Activated CD8-positive, alpha-beta T cell treated with anti-CD3 and anti-CD28 coated beads for 36 hours (primary cell): ENCODE measurements around the gene SCP2. TPM values are rescaled to one million over a fixed set of nuclear protein-coding genes. Genes with fewer than 3 reads are reported as not detected.

Experiments
- ATAC-seq: fragments of 200-7000 bp; cut with Tn5 transposase; one replicate; pipeline ENCODE4 v1.10.0; 2021; ENCODE audit warnings: mild to moderate bottlenecking, moderate library complexity
- CTCF ChIA-PET: fragments of 350-600 bp; sonication (Branson Sonifier 250); formaldehyde crosslinking; loops from one replicate; lab custom pipeline; 2021; ENCODE audit warnings: antibody characterized with exemption; lab: Charles Lee
- POLR2A ChIA-PET: fragments of 350-600 bp; sonication (Branson Sonifier 250); formaldehyde crosslinking; loops from one replicate; lab custom pipeline; 2021; ENCODE audit warnings: antibody characterized with exemption; lab: Charles Lee
- DNase-seq: peaks from one replicate; pipeline ENCODE4 v3.0.0-alpha.2; 2020
- H3K27ac Mint-ChIP-seq: one replicate; pipeline ENCODE4 v1.8.0; 2021; ENCODE audit warnings: mild to moderate bottlenecking, mixed read lengths
- H3K27me3 Mint-ChIP-seq: one replicate; pipeline ENCODE4 v1.8.0; 2021; ENCODE audit warnings: mixed read lengths
- H3K36me3 Mint-ChIP-seq: one replicate; pipeline ENCODE4 v1.8.0; 2021; ENCODE audit warnings: low read depth, mixed read lengths
- H3K4me1 Mint-ChIP-seq: one replicate; pipeline ENCODE4 v1.8.0; 2021; ENCODE audit warnings: low read depth, mixed read lengths
- H3K4me3 Mint-ChIP-seq: one replicate; pipeline ENCODE4 v1.8.0; 2021; ENCODE audit warnings: mild to moderate bottlenecking, moderate library complexity, mixed read lengths
- H3K9me3 Mint-ChIP-seq: one replicate; pipeline ENCODE4 v1.8.0; 2021; ENCODE audit warnings: mixed read lengths
- intact Hi-C: fragments of 100-400 bp; cut with micrococcal nuclease; formaldehyde crosslinking; loops from one replicate; pipeline ENCODE4 v1.10.0; 2022
- total RNA-seq, 2 experiments: library from RNA; stranded (reverse); gene quantifications; one replicate each; pipeline ENCODE4 v1.2.3, GENCODE V29; 2021
- TF ChIP-seq, protein P1 (sequence below): fragments of 200-600 bp; IDR thresholded peaks from one replicate; pipeline ENCODE4 v1.8.0; 2022; ENCODE audit warnings: antibody characterized with exemption, mild to moderate bottlenecking

Gene SCP2
- total RNA-seq, 2 experiments from 2014 or later: 60.7 to 66.8 TPM

DNA sequence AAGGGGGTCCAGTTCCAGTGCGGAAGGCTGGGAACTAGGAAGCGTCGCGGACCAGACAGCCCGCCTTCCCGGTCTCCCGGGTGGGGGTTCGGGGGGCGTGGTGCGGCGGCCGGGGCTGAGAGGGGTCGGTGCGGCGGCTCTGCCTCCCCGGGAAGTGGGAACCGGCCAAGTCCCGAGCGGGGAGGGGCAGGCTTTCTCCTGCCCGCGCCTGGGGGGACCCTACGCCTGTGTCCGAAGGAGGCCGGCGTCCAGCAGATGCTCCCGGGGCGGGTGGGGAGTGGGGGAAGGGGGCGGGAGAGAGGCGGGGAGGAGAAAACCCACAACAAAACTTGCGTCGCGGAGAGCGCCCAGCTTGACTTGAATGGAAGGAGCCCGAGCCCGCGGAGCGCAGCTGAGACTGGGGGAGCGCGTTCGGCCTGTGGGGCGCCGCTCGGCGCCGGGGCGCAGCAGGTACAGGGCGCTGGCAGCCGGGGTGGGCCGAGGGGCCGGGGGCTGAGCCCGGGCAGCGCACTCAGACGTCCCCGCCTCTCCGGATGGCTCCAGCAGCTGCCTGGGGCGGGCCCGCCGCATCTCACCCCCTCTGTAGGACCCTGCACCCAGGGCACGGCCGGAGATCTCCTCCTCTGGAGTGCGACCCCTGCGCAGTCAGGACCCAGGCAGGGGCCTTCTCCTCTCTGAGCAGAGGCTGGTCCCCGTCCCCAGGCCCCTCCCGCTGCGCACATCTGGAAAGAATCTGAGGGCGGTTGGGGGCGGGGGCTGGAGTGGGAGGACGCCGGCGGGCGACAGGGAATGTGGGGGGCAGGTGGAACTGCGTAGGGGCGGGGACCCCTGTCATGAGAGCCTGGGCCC lies 135.0 kb downstream of the SCP2 start, which contains the start of gene PODN:
Gene PODN, plus strand, starts transcription at position 355 of the 849 bp plus-strand sequence. CDS start 7,643 bp downstream, outside the sequence.
- Mint-ChIP-seq H3K9me3 (no peaks in the 10 kb centered on the region), H3K27me3 (peaks cover 36% of the 10 kb centered on the region), H3K4me3 (peak within 1 kb of the TSS; percentile 30), H3K27ac (no peak within 1 kb of the TSS), H3K4me1 (peaks cover 4% of the 10 kb centered on the region), H3K36me3 (no peaks in the 10 kb centered on the region)
- TF ChIP-seq, protein P1, sequence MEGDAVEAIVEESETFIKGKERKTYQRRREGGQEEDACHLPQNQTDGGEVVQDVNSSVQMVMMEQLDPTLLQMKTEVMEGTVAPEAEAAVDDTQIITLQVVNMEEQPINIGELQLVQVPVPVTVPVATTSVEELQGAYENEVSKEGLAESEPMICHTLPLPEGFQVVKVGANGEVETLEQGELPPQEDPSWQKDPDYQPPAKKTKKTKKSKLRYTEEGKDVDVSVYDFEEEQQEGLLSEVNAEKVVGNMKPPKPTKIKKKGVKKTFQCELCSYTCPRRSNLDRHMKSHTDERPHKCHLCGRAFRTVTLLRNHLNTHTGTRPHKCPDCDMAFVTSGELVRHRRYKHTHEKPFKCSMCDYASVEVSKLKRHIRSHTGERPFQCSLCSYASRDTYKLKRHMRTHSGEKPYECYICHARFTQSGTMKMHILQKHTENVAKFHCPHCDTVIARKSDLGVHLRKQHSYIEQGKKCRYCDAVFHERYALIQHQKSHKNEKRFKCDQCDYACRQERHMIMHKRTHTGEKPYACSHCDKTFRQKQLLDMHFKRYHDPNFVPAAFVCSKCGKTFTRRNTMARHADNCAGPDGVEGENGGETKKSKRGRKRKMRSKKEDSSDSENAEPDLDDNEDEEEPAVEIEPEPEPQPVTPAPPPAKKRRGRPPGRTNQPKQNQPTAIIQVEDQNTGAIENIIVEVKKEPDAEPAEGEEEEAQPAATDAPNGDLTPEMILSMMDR: no peak
- intact Hi-C loops: no loop called here
- ChIA-PET POLR2A (interaction anchor here (1.5 kb wide), 1 partner anchor 24 kb away, joined by 3 read pairs; no protein-coding TSS in a partner anchor), CTCF (no interaction called here)
- DNase-seq (peak; percentile 26), ATAC-seq (peak; percentile 55)

DNA sequence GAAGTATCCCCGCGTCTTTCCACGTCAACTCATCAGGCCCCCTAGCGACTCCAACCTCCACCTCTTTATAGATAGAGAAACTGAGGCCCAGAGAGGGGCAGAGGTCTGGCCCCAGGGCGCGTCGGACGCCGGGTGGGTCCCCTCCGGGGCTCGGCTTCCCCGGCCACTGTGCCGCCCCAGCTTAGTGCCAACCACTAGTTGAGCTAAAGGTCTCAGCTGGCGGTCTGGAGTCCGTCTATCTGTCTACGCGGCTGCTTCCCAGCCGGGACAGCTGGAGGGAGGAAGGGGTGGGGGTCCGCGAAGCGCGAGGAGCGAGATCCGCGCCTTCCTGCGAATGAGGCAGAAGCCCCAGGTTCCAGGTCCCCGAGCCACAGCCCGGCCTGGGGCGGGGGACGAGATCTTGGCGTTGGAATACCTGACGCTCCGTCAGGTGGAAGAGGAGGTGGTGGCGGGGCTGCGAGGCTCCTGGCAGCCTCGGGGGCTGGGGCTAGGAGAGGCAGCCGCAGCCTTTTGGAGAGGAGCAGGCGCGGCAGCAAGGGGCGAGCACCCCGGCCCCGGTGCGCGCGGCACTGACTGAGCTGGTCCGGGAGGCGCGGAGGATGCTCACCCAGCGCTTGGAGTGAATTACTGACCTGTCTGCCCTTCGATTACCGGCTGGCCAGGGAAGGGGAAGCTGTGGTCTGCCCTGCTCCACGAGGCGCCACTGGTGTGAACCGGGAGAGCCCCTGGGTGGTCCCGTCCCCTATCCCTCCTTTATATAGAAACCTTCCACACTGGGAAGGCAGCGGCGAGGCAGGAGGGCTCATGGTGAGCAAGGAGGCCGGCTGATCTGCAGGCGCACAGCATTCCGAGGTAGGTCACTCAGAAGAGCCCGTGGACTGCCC lies 135.9 kb downstream of the SCP2 start:
- peak overlapping the region; percentile 30 for H3K4me3 Mint-ChIP-seq
- DNase-seq (no peak), ATAC-seq (no peak)
- ChIA-PET POLR2A (interaction anchor here (0.6 to 0.9 kb wide), 2 partner anchors 16 to 1193 kb away, joined by 3 read pairs; no protein-coding TSS in a partner anchor), CTCF (no interaction called here)
- intact Hi-C loops: no loop called here
- H3K36me3 Mint-ChIP-seq: no peaks in the 10 kb centered on the region
- no peak overlapping the region for H3K27ac Mint-ChIP-seq
- peaks cover 4% of the 10 kb centered on the region for H3K4me1 Mint-ChIP-seq
- peaks cover 36% of the 10 kb centered on the region for H3K27me3 Mint-ChIP-seq
- TF ChIP-seq, protein P1: no peak
- H3K9me3 Mint-ChIP-seq: no peaks in the 10 kb centered on the region

DNA sequence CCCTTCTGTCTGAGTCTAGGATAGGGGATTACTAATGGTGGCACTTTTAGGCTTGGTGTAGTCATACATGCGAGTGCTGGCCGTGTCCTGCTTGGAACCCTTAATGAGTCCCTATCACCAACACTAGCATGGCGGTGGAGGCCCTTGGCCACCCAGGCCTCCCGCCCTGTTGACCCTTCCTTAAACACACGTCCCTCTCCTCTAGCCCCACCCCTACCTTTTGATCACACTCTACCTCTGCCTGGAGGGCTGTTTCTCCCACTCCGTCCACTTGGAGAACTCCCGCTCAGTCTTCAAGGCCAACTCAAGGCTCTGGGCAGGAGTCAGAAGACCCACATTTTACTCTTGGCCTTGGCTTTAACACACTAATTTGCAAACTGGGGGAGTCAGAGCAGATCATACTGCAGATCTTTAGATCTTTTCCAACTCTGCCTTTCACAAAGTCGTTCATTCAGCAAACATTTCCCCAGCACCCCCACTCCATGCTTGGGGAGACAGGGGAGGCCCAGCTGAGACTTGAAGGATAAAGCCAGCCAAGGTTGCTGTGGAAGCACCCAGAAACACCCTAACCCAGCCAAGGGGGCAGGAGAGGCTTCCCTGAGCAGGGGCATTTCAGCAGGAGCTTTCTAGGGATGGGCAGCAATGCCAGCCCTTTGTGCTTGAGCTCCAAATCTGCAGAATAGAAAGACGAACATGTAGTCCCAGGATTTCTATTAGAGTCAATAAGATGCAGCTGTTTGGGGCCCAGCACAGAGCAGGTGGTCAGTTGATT lies 136.9 kb downstream of the SCP2 start:
- Mint-ChIP-seq H3K27ac (no peak overlapping the region), H3K4me1 (peaks cover 4% of the 10 kb centered on the region), H3K4me3 (no peak overlapping the region), H3K9me3 (no peaks in the 10 kb centered on the region), H3K36me3 (no peaks in the 10 kb centered on the region), H3K27me3 (peaks cover 36% of the 10 kb centered on the region)
- CTCF ChIA-PET: no interaction called here
- POLR2A ChIA-PET: interaction anchor here (0.6 kb wide), 1 partner anchor 1194 kb away, joined by 3 read pairs; no protein-coding TSS in a partner anchor
- TF ChIP-seq, protein P1: no peak
- DNase-seq (no peak), ATAC-seq (no peak)
- intact Hi-C loops: no loop called here

DNA sequence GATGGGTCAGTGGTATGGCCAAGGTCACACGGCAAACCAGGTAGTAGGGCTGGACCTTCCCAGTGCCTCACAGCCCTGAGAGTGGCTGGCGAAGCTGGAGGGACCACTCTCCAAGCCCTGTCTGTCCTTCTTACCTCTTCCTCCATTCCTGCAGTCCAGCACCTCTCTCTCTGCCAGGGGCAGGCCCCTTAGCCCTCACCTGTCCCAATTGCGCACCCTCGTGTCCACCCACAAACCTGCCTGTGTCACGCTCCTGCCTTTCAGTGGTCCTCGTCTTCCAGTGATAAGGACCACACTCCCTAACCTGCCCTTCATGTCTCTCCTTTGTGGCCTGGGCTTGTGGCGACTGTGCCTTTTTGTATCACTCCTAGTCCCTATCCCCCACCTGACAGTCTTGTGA lies 138.3 kb downstream of the SCP2 start:
- Mint-ChIP-seq H3K36me3 (no peaks in the 10 kb centered on the region), H3K4me1 (peaks cover 4% of the 10 kb centered on the region), H3K27me3 (peaks cover 32% of the 10 kb centered on the region), H3K4me3 (no peak overlapping the region), H3K27ac (no peak overlapping the region), H3K9me3 (no peaks in the 10 kb centered on the region)
- ATAC-seq (no peak), DNase-seq (no peak)
- TF ChIP-seq, protein P1: no peak
- intact Hi-C loops: no loop called here
- POLR2A ChIA-PET: no interaction called here
- CTCF ChIA-PET: no interaction called here
